ENCODE measurements around the gene ADAMTS18.

- TF ChIP-seq CTCF (IDR thresholded peaks at IDR 0.05; ENCODE audit: insufficient read depth, low read length) (no peak), REST (IDR thresholded peaks at IDR 0.05; ENCODE audit: insufficient replicate concordance, low read depth) (no peak), POLR2AphosphoS5 (IDR thresholded peaks at IDR 0.05; ENCODE audit: low read depth) (no peak), GABPA (IDR thresholded peaks at IDR 0.05; ENCODE audit: low read depth) (no peak), SPI1 (IDR thresholded peaks at IDR 0.05; ENCODE audit: borderline replicate concordance, low read depth) (no peak)
These were observed 31.1 kb downstream of the ADAMTS18 start for GRCh38 chr16:77403732-77404131.
